Stimulated activated CD4-positive, alpha-beta T cell treated with anti-CD3 and anti-CD28 coated beads, Interleukin-12 subunit alpha, Interleukin-12 subunit beta, amount 100 ng/mL, for 4 hours (primary cell): ENCODE data around the gene TRPV2.

ENCODE experiments used
- DNase-seq: peaks from one replicate; pipeline ENCODE4 v3.0.0-alpha.2; 2020

The TRPV2 gene

DNA sequence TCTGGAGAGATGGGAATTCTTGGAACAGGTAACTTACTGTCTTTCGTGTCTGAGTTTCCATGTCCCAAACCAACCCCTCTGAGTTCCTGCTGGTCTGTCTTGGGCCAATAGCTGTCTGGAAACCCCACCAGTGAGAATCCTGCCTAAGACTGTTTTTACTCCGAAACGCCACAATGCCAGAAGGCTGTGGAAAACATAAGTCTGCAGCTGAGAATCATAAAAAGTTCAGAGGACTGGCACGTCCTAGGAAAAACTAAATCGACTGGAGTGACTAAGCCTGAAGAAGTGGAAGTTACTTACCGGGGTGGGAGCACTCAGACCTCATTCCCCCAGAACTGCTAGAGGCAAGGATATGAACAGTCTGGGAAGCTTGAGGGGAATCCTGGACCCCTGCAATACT, 63.3 kb downstream of the TRPV2 start:
- DNase-seq = no peak

DNA sequence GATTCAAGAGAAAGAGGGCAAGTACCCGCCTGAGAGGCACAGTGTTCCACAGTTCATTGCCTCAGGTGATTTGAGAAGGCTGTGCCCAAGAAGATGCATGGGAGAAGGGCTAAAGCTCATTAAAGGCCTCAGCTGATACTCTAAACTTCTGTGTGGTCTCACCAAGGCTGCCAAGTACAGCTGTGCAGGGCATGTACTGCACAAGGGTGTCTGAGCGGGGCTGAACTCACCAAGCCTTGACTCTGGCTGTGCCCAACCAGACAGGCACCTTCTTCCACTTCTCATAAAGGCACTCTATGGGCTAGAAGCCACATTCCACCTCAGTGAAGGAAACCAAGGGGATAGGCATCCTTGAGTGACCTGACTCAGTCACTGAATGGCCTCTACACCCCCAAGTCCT, 63.9 kb downstream of the TRPV2 start:
- no peak for DNase-seq

DNA sequence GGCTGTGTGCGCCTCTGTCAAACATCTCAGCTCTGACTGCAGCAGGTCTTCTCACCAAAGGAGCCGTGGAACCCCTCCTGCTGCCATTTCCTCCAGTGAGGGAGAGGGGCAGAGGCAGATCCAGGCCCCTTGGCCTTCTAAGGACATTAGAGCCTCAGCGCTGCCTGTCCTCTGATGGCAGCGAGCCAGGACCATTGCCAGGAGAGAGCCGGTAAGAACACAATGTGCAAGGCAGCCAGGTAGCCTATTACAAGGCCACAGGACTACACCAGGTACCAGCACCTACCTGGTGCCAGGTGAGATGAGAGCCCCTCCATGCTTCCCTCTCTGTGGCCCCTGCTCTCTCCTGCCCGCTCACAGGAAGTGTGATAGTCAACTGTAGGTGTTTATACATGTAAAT, 65.6 kb downstream of the TRPV2 start:
- DNase-seq = no peak

DNA sequence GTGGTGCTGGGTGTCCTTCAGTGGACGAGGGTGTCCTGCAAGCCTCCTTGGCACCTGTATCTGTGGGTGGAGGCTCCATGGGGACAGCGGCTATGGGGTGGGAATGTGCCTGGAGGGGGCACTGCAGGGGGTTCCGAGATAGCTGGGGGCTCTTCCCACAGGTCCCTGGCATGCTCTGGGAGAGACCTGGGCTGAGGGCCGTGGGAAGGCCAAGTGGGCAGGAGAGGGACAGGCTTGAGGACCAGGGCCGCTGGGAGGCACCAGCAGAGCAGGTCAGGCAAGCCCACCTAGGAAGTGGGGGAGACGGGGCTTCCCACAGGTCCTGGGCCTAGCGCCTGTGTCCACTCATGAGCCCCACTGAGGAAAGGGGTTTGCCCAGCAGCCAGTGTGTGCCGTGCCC, 66.9 kb downstream of the TRPV2 start:
- no peak for DNase-seq

DNA sequence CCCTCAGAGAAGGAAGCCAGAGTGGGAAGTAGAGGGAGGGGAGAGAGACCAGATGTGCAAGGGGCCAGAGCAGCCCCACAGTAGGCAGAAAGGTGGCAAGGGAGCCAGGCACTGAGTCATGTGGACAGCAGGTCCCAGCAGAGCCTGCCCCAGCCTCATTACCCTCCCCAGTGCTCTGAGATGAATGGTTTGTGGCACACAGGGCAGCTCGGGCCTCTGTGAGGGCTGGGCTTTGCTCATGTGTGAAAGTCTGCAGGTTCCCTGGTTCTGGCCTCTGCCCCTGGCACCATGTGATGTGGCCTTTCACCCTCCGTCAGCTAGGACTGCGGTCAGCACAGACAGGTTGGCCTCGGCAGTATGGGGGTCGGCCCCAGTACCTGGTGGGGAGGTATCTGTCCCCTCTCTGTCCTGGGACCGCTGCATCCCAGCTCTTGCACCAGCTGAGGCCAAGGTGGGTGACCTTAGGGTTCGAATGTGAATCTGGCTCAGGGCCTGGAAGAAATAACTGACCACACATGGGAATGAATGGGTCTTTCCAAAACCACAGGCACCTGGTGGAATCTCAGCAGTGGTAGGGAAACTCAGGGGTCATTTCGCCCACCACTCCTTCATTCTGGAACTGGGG, 67.8 kb downstream of the TRPV2 start:
- no peak for DNase-seq

DNA sequence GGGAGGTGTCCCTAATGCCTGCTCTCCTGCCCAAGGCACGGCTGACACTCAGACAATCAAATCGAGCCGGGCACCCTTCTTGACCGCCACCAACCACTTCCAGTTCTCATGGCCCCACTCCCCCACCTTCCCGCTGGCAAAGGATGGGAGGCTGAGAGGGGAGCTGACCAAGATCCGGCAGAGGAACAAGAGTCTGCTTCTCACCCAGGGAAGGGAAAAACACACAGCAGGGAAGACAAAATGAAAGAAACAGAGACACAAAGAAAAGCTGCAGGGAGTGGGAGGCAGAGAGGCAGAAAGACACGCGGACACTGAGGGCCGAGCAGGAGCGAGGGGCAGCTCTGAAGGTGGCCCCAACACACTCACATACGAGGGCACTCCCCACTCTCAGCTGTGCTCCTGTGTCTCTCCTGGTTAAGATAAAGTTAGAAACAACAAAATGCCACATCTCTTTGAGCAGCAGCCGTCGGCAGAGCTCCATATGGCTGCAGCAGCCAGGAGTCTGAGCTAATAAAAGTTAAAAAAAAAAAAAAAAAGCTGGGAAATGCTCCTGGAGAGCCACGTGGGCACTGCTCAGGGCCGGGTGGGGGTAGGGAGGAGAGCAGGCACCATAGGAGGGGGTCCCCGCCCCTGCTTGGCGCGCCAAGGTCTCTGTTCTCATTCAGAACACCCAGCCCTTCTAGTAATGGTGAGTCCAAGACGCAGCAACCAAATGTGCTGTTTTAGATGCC, 69.2 kb downstream of the TRPV2 start:
- no peak for DNase-seq
